Tibial nerve (tissue), 4 donors: ENCODE measurements around the gene FDXR.

Experiments
- CTCF ChIP-seq, 5 experiments: fragments of 200-600 bp in 3 of 5; fragments of 450-650 bp in 2 of 5; sonication (generic) in 3 of 5; IDR thresholded peaks; one replicate each; pipeline ENCODE4 v1.5.1; 2016 to 2019; ENCODE audit warnings: antibody characterized with exemption in 5 of 5, mild to moderate bottlenecking in 3 of 5, moderate library complexity in 2 of 5
- EP300 ChIP-seq, 2 donors: sonication (generic); formaldehyde crosslinking; IDR thresholded peaks; one replicate each; pipeline ENCODE4 v1.6.1; 2017; ENCODE audit warnings: antibody characterized with exemption in 2 of 2, mild to moderate bottlenecking in 1 of 2
- POLR2A ChIP-seq, 2 donors: fragments of 450-650 bp; IDR thresholded peaks; one replicate each; pipeline ENCODE4 v1.6.1; 2017; ENCODE audit warnings: antibody characterized with exemption in 2 of 2, mild to moderate bottlenecking in 2 of 2, moderate library complexity in 2 of 2

DNA sequence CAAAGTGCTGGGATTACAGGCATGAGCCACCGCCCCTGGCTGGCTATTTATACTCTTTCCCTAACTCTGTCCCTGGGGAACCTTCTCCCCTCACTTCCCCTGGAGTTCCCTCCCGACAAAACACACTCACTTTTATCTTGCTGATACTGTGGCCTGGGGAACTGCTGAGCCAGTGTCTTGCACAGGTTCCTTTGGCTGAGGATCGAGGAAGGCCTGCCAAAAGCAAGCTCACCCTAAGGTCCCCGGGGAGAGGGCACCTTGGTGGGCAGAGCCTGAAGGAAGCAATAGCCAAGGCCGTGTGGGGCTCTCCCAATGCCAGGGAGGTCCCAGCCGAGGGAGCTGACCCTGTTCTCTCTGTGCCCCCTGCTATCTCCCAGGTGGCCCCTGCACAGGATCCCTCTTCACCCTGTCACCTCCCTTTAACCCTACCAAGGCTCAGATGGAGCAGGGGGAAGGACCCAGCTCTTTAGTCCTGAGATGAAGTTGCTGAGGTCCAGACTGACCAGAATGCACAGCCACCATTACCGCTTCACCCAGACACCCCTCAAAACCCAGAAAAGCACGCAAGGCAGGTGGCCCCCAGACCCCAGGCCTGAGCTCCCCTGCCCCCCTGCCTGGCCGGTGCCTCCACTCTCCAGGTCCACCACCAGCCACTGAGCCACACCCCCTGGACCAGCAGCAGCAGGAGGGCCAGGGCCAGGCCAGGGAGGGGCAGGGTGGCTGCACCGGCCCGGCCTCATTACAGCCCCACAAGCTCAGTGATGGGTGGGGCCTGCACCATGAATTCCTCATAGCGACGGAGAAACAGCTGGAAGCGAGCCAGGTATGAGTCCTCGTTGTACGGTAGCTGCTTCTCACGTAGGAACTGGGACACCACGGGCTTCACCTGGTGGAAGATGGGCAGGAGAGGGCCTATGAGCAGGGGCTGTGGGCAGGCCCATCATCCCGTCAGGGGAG is 5.1 kb upstream of the FDXR start:
- no peak for TF ChIP-seq POLR2A (IDR thresholded peaks at IDR 0.05)
- TF ChIP-seq CTCF (IDR thresholded peaks at IDR 0.05), result no peak
- TF ChIP-seq EP300 (IDR thresholded peaks at IDR 0.05), result no peak
